Ectodermal cell (in vitro differentiated cells): Measurements from ENCODE around the gene GAB2.

Source experiments
- H3K27ac ChIP-seq: 2 replicates; pipeline ENCODE4 v1.7.0; 2013; ENCODE audit warnings: mild to moderate bottlenecking, low read depth, low read length; ENCODE audit not compliant: insufficient read depth, poor library complexity, severe bottlenecking
- H3K27me3 ChIP-seq: 2 replicates; pipeline ENCODE4 v1.7.0; 2013; ENCODE audit warnings: mild to moderate bottlenecking, low read length; ENCODE audit not compliant: insufficient read depth, control insufficient read depth, poor library complexity, severe bottlenecking
- H3K36me3 ChIP-seq: one replicate; pipeline ENCODE4 v1.7.0; 2013; ENCODE audit warnings: low read length; ENCODE audit not compliant: control insufficient read depth, insufficient read depth
- H3K4me1 ChIP-seq: one replicate; pipeline ENCODE4 v1.7.0; 2013; ENCODE audit warnings: low read length; ENCODE audit not compliant: control insufficient read depth, insufficient read depth
- H3K4me3 ChIP-seq: 2 replicates; pipeline ENCODE4 v1.7.0; 2013; ENCODE audit warnings: low read depth, low read length, control low read depth; ENCODE audit not compliant: insufficient read depth
- H3K9me3 ChIP-seq: 2 replicates; pipeline ENCODE4 v1.7.0; 2013; ENCODE audit warnings: mild to moderate bottlenecking, low read length, moderate library complexity; ENCODE audit not compliant: control insufficient read depth
- WGBS, 2 experiments: methylation state at CpG; one replicate each; pipeline ENCODE4 v1.1.7; 2013; ENCODE audit warnings: missing lambda C conversion rate in 2 of 2; 5-methylcytosine and 5-hydroxymethylcytosine counted together

GAB2 gene

GRCh38 chr11:78337554-78337924 is 80.1 kb downstream of the GAB2 start:
- WGBS, 2 experiments, result 94 to 99% methylated on average over 2 of the region's 2 CpGs
- H3K4me3 ChIP-seq, result no peak overlapping the region
- H3K27ac ChIP-seq, result no peak overlapping the region
- H3K9me3 ChIP-seq, result no peaks in the 10 kb centered on the region
- H3K27me3 ChIP-seq, result no peaks in the 10 kb centered on the region
- no peaks in the 10 kb centered on the region for H3K4me1 ChIP-seq
- no peaks in the 10 kb centered on the region for H3K36me3 ChIP-seq

GRCh38 chr11:78336877-78337553 is 80.6 kb downstream of the GAB2 start:
- WGBS, 2 experiments, result 89 to 95% methylated on average over 3 to 4 of the region's 4 CpGs
- Histone ChIP-seq H3K36me3 (no peaks in the 10 kb centered on the region), H3K4me3 (no peak overlapping the region), H3K9me3 (no peaks in the 10 kb centered on the region), H3K27ac (no peak overlapping the region), H3K27me3 (no peaks in the 10 kb centered on the region), H3K4me1 (no peaks in the 10 kb centered on the region)

GRCh38 chr11:78334109-78334508 is 83.5 kb downstream of the GAB2 start:
- Histone ChIP-seq H3K9me3 (no peaks in the 10 kb centered on the region), H3K4me3 (no peak overlapping the region), H3K4me1 (peaks cover 5% of the 10 kb centered on the region), H3K36me3 (no peaks in the 10 kb centered on the region), H3K27me3 (no peaks in the 10 kb centered on the region), H3K27ac (no peak overlapping the region)

- Histone ChIP-seq H3K4me1 (peaks cover 5% of the 10 kb centered on the region), H3K36me3 (no peaks in the 10 kb centered on the region), H3K27ac (no peak overlapping the region), H3K4me3 (no peak overlapping the region), H3K9me3 (no peaks in the 10 kb centered on the region), H3K27me3 (no peaks in the 10 kb centered on the region)
- 86 to 91% methylated on average over 1 of the region's 1 CpG for WGBS, 2 experiments
Observed at GRCh38 chr11:78332872-78333271, 84.7 kb downstream of the GAB2 start.

- no peaks in the 10 kb centered on the region for H3K36me3 ChIP-seq
- WGBS, 2 experiments, result 100% methylated on average over 1 of the region's 1 CpG; no CpG with 5 or more reads in 1 of the 2 experiments
- no peak overlapping the region for H3K27ac ChIP-seq
- no peak overlapping the region for H3K4me3 ChIP-seq
- H3K4me1 ChIP-seq, result peaks cover 5% of the 10 kb centered on the region
- no peaks in the 10 kb centered on the region for H3K9me3 ChIP-seq
- H3K27me3 ChIP-seq, result no peaks in the 10 kb centered on the region
Observed at GRCh38 chr11:78332174-78332866, 85.3 kb downstream of the GAB2 start.

- no peaks in the 10 kb centered on the region for H3K27me3 ChIP-seq
- H3K27ac ChIP-seq, result peak overlapping the region; percentile 28
- no peaks in the 10 kb centered on the region for H3K36me3 ChIP-seq
- H3K9me3 ChIP-seq, result no peaks in the 10 kb centered on the region
- 60 to 72% methylated on average over 3 of the region's 3 CpGs for WGBS, 2 experiments
- H3K4me1 ChIP-seq, result peaks cover 5% of the 10 kb centered on the region
- H3K4me3 ChIP-seq, result no peak overlapping the region
Observed at GRCh38 chr11:78331711-78332110, 85.9 kb downstream of the GAB2 start.

- H3K36me3 ChIP-seq, result no peaks in the 10 kb centered on the region
- WGBS, 2 experiments, result 95 to 97% methylated on average over 3 of the region's 3 CpGs
- no peaks in the 10 kb centered on the region for H3K27me3 ChIP-seq
- no peak overlapping the region for H3K27ac ChIP-seq
- peaks cover 5% of the 10 kb centered on the region for H3K4me1 ChIP-seq
- H3K4me3 ChIP-seq, result no peak overlapping the region
- H3K9me3 ChIP-seq, result no peaks in the 10 kb centered on the region
Observed at GRCh38 chr11:78330361-78330760, 87.3 kb downstream of the GAB2 start.

GRCh38 chr11:78327945-78328344 is 89.7 kb downstream of the GAB2 start:
- 89 to 97% methylated on average over 4 to 6 of the region's 6 CpGs for WGBS, 2 experiments
- Histone ChIP-seq H3K9me3 (no peaks in the 10 kb centered on the region), H3K27ac (no peak overlapping the region), H3K4me1 (peaks cover 5% of the 10 kb centered on the region), H3K36me3 (no peaks in the 10 kb centered on the region), H3K4me3 (no peak overlapping the region), H3K27me3 (no peaks in the 10 kb centered on the region)

GRCh38 chr11:78325274-78325781 is 92.3 kb downstream of the GAB2 start:
- no peaks in the 10 kb centered on the region for H3K4me1 ChIP-seq
- 87 to 94% methylated on average over 4 of the region's 4 CpGs for WGBS, 2 experiments
- no peak overlapping the region for H3K4me3 ChIP-seq
- no peak overlapping the region for H3K27ac ChIP-seq
- H3K36me3 ChIP-seq, result no peaks in the 10 kb centered on the region
- no peaks in the 10 kb centered on the region for H3K27me3 ChIP-seq
- no peaks in the 10 kb centered on the region for H3K9me3 ChIP-seq

GRCh38 chr11:78323363-78323762 is 94.3 kb downstream of the GAB2 start:
- H3K4me1 ChIP-seq, result peaks cover 8% of the 10 kb centered on the region
- no peak overlapping the region for H3K4me3 ChIP-seq
- no peaks in the 10 kb centered on the region for H3K36me3 ChIP-seq
- no peaks in the 10 kb centered on the region for H3K27me3 ChIP-seq
- H3K27ac ChIP-seq, result no peak overlapping the region
- no peaks in the 10 kb centered on the region for H3K9me3 ChIP-seq
- 96 to 97% methylated on average over 4 to 5 of the region's 6 CpGs for WGBS, 2 experiments
